ENCODE data around the gene C15orf61.

The C15orf61 gene

DNA sequence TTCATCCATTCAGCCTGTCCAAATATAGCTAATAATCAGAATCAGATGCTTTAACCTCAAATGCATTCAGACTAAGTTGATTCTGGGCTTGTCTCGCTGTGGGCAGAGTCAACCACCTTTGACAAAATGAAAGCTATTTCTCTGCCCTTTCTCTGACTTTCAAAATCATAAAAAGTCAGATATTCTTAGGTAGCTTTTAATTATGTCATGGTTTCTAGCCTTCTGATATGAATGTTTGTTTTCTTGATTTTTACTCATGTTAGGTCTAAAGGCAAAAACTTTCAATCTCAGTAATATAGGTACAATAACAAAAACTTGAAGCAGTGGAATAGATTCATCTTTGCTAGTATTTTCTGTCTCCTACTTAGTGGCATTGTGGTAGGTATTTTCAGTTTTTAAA is 25.3 kb upstream of the C15orf61 start:
- no peak for TF ChIP-seq CTCF (IDR thresholded peaks at IDR 0.05)
- no peak for DNase-seq (ENCODE audit: low spot score)
- Histone ChIP-seq H3K27ac (no peak overlapping the region), H3K4me3 (no peak overlapping the region)

DNA sequence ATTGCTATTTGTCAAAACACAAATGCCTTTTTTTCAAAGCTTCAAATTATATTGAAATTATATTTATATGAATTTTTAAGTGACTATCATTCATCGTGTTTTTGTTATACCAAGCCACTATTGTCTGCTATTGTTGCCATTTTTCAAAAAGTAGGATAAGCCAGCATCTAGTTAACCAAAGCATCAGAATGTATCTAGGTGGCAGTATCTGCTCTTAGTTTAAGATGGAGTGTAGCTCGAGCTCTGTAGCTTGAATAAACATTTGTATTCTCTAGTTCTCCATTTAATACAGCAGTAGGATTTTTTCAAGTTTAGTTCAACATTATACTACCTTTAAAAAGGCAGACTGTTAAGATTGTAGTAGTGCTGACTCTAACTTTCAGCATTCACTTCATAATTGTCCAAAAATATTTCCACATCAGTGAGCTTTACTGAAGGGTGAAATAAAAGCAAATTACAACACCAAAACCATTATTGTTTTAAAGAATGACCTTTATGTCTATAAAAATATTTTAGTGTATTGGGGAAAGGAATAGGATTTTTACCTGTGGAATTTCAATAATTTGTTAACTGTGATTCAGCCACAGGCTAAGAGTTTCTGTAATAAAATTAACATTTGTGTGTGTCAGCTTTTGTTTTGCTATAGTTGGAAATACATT is 19.6 kb upstream of the C15orf61 start:
- no peak for DNase-seq (ENCODE audit: low spot score)
- H3K4me3 ChIP-seq: no peak overlapping the region
- no peak for TF ChIP-seq CTCF (IDR thresholded peaks at IDR 0.05)
- H3K27ac ChIP-seq: no peak overlapping the region

GRCh38 chr15:67501836-67502461 is 19.0 kb upstream of the C15orf61 start:
- DNase-seq (ENCODE audit: low spot score): no peak
- H3K27ac ChIP-seq: no peak overlapping the region
- H3K4me3 ChIP-seq: peak overlapping the region; percentile 6
- no peak for TF ChIP-seq CTCF (IDR thresholded peaks at IDR 0.05)

DNA sequence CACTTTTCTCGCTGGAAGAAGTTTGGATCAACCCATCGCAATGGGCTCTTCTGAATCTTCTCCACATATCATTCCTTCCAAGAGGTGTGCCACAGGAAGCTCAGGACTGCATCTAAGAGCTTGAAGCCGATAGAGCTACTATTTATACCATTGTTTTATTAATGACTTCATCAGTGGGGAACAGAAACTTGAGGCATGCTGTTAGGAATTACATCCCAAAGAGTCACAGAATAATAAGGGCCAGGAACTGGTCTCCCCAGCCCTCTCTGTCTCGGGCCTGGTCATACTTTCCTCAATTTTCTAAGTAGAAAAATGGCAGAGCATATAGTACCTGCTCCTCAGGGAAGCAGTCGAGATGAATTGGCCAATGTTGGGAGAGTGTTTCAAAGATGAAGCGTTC is 16.9 kb upstream of the C15orf61 start:
- H3K4me3 ChIP-seq: no peak overlapping the region
- H3K27ac ChIP-seq: no peak overlapping the region
- TF ChIP-seq CTCF (IDR thresholded peaks at IDR 0.05): no peak
- no peak for DNase-seq (ENCODE audit: low spot score)

DNA sequence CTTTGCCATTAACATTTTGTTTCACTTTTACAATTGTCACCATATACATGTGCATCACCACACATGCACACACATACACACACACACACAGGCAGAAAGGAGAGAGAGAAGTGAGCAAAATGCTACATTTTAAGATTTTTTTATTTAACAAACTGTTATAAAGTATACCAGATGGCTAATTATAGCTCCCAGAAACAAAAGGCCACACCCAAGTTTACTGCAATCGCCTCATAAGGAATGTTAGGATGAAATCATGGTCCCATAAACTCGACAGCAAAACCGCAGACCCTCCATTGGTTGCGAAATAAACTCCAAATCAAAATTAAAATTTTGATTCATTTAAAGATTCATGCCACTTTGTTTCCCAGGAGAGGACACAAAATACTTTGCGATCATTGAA is 16.1 kb upstream of the C15orf61 start:
- Histone ChIP-seq H3K27ac (no peak overlapping the region), H3K4me3 (no peak overlapping the region)
- TF ChIP-seq CTCF (IDR thresholded peaks at IDR 0.05): no peak
- no peak for DNase-seq (ENCODE audit: low spot score)

- TF ChIP-seq CTCF (IDR thresholded peaks at IDR 0.05): no peak
- DNase-seq (ENCODE audit: low spot score): no peak
- Histone ChIP-seq H3K27ac (no peak overlapping the region), H3K4me3 (no peak overlapping the region)
These were observed 15.0 kb upstream of the C15orf61 start for GRCh38 chr15:67505675-67506572.
